HG03575 (cell line): Measurements from ENCODE around the gene HCK.

ENCODE experiments used
- ATAC-seq: cut with Tn5 transposase; IDR thresholded peaks from one replicate; pipeline ENCODE4 v1.9.1; 2021; ENCODE audit not compliant: unreplicated experiment, insufficient number of reproducible peaks, low FRiP score; ENCODE audit errors: extremely low read depth

Gene HCK

DNA sequence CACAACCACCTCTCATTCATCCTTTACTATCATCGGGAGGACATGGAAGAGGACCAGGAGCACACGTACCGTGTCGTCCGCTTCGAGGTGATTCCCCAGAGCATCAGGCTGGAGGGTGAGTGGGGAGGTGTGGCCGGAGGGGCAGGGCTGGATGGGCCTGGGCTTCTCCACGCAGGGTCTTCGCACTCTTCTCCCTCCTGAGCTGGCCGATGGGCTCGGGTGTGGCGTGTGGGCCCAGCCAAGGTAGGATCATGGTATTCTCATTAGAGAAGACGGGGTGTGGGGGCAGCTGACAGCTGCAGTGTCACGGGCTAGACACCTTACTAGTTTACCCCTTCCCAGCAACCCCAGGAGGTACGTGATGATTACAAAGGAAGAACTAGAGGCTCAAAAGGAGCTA is 90.9 kb downstream of the HCK start:
- no peak for ATAC-seq

DNA sequence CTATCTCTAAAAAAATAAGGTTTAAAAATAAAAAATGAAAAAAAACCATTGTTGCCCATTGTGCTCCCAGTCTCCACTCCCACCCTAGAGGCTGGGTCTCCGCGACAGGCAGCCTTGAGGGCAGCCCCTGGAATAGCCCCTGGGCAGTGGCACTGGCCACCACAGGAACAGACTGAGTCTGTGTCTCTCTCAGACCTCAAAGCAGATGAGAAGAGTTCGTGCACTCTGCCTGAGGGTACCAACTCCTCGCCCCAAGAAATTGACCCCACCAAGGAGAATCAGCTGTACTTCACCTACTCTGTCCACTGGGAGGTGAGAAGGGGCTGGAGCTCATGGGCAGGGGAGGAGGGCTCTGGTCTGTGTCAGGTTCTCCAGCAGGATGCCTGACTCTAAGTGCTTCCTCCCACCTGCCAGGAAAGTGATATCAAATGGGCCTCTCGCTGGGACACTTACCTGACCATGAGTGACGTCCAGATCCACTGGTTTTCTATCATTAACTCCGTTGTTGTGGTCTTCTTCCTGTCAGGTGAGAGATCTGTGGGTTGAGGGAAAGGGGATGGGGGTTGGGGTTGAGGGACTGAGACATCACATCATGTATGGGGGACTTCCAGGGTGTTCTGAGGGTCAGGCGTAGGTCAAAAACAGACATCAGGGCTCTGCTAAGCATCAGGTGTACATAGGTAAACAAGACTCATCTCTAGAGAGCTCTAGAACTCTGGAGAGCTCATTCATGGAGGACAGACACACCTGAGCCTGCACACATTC is 93.0 kb downstream of the HCK start:
- no peak for ATAC-seq

DNA sequence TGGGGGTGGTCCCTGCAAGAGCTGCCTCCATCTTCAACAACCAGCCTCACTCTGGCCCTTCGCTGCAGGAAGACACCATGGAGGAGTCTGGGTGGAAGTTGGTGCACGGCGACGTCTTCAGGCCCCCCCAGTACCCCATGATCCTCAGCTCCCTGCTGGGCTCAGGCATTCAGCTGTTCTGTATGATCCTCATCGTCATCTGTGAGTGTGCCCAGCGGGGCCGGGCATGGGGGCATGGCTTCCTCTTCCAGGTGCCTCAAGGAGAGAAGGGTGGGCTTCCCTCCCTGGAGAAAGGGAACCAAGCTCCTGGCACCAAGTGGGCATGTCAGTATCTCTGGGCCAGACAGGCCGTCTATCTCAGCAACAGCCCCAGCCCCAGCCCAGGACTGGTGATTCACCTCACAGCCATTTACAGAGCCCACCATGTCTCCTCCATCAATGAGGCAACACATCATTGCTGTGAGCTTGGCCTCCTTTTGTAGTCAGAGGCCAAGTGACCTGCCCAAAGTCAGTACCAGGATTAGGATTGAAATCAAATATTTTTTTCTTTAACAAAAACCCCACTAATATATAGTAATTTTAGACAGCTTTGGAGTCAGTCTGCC is 97.6 kb downstream of the HCK start:
- ATAC-seq, result no peak

DNA sequence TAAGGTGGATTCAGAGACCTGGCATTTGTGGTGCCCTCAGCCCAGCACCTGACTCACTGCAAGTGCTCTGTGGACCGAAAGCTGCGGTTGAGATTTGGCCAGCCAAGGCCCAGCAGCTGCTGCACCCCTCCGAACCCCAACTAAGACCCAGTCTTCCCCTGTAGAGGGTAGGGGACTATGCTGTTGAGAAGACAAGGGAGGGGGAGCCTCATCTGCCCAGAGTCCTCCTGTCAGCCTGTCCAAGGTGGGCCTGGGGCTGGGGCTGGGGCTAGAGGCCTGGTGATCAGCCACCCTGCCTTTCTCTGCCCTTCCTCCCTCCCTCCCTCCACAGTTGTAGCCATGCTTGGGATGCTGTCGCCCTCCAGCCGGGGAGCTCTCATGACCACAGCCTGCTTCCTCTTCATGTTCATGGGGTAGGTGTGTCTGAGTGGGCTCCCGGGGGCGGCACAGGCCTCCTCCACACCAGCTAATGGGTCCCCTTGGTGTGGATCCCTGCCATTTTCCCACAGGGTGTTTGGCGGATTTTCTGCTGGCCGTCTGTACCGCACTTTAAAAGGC is 98.3 kb downstream of the HCK start:
- ATAC-seq, result no peak
